ENCODE data around the gene RNU7-1.
"Not testable (repeated sequence)": the region's sequence is repeated elsewhere in the genome, so short reads cannot be mapped to it uniquely, and the experiment has no call there.

Gene RNU7-1

DNA sequence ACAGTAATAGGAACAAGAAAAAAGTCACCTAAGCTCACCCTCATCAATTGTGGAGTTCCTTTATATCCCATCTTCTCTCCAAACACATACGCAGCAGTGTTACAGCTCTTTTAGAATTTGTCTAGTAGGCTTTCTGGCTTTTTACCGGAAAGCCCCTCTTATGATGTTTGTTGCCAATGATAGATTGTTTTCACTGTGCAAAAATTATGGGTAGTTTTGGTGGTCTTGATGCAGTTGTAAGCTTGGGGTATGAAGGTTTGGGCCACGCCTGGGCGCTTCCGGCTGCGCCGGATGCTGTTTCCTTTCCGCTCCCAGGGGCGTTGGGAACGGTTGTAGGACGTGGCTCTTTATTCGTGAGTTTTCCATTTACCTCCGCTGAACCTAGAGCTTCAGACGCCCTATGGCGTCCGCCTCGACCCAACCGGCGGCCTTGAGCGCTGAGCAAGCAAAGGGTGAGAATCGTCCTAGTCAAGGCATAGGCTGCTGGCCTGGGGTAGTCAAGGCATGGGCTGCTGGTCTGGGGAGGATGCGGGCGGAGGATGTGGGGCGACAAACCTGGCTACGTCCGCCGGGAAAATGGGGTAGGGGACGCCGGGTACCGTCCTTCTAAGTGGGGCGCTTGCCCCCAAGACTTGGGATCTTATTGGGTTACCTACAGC is at the start of gene RNU7-1, which contains the start of gene C12orf57:
TSS of gene RNU7-1 (plus strand) at position 95 of the 659 bp plus-strand sequence.
TSS of gene C12orf57 (plus strand) at position 301 of the 659 bp plus-strand sequence. CDS start at position 401, 100 bp downstream.
- peak; percentile 71 to 76 for DNase-seq

DNA sequence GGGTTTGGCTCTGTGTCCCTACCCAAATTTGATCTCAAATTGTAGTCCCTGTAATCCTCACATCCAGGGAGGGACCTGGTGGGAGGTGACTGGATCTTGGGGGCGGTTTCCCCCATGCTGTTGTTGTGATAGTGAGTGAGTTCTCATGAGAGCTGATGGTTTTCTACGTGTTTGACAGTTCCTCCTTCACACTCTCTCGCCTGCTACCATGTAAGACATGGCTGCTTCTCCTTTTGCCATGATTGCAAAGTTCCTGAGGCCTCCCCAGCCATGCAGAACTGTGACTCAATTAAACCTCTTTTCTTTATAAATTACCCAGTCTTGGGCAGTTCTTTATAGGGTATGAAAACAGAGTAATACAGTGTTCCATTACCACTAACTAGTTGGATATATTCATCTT is 49.3 kb upstream of the RNU7-1 start:
- no peak for DNase-seq

DNA sequence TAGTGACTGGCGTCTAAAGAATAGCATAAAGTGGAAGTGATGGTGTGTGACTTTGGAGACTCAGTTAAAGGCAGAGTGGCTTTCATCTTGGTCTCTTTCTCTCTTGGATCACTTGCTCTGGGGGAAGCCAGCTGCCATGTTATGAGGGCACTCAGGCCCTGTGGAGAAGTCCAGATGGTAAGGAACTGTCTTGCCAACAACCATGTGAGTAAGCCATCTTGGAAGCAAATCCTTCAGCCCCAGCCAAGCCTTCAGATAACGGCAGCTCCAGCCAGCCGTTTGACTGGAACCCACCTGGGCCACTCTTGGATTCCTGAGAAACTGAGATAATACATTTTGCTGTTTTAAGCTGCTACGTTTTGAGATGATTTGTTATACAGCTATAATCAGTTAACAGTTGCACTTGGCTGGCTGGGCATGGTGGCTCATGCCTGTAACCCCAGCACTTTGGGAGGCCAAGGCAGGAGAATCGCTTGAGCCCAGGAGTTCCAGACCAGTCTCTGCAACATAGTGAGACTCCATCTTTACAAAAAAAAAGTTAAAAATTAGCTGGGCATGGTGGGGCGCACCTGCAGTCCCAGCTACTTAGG is 46.7 kb upstream of the RNU7-1 start:
- no peak for DNase-seq

DNA sequence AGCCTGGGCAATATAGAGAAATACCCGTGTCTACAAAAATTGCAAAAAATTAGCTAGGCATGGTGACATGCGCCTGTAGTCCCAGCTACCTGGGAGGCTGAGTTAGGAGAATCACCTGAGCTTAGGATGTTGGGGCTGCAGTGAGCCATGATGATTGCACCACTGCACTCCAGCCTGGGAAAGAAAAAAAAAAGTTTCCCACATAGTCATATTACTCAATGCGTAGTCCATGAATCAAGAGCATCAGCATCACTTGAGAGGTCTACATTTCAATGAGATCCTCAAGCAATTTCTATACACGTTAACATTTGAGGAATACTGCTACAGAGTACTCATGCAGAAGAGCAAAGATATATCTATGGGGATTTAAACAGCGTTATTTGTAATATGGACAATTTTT is 44.2 kb upstream of the RNU7-1 start:
- DNase-seq: peak in 1 of 2 experiments; percentile 50

DNA sequence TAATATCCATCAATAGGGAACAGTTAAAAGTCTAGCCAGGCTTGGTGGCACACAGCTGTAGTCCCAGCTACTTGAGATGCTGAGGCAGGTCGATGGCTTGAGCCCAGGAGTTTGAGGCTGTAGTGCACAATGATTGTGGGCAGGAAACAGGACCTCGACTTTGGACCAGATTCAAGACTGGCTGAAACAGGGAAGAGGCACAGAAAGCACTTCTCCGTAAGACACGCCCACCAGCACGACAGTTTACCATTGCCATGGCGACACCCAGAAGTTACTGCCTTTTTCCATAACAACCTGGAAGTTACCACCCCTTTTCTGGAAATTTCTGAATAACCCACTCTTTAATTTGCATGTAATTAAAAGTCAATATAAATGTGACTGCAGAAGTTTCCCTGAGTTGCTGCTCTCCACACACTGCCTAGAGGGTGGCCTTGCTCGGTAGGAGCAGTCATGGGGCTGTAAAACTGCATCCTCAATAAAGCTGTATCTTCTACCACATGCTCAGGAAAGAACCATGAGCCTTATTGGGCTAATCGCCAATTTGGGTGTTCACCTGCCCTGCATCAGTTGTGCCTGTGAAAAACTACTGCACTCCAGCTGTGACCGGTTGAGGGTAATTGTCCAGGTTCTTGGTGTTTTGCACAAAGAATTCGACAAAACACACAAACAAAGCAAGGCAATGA is 43.6 kb upstream of the RNU7-1 start:
- peak; percentile 60 to 78 for DNase-seq

DNA sequence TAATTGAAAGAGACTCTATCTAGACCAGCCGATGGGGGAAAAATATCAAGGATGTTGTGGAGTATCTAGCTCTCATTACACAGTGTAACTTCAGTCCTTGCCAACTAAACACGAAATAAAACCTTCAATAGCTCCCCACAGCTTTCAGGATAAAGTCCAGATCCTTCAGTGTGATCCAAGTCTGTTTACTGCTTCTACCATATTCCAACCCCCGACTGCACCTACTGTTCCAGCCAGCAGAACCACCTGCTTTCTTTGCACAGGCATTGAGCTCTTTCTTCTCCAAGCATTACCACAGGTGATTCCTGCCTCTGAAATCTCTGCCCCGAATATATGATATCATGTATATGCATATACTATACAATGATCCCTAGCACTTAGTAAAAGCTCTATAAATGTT is 41.2 kb upstream of the RNU7-1 start:
- DNase-seq: no peak

DNA sequence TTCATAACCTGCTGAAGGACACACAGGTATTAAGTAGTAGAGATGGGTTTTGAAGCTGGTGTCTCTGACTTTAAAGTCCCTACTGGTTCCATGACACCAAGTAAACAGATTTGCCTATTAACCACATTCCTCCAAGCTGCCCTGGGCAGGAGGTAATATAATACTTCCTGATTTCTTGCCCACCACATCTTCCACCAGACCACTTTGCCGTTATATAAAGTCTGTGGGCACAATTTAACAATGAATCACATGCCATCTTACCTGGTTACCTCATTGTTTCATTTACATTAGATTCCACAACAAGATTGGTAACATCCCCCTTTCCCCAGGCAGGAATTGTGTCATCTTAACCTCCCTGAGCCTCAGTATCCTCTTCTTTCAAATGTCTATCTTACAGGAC is 39.9 kb upstream of the RNU7-1 start:
- DNase-seq: peak in 1 of 2 experiments; percentile 10

DNA sequence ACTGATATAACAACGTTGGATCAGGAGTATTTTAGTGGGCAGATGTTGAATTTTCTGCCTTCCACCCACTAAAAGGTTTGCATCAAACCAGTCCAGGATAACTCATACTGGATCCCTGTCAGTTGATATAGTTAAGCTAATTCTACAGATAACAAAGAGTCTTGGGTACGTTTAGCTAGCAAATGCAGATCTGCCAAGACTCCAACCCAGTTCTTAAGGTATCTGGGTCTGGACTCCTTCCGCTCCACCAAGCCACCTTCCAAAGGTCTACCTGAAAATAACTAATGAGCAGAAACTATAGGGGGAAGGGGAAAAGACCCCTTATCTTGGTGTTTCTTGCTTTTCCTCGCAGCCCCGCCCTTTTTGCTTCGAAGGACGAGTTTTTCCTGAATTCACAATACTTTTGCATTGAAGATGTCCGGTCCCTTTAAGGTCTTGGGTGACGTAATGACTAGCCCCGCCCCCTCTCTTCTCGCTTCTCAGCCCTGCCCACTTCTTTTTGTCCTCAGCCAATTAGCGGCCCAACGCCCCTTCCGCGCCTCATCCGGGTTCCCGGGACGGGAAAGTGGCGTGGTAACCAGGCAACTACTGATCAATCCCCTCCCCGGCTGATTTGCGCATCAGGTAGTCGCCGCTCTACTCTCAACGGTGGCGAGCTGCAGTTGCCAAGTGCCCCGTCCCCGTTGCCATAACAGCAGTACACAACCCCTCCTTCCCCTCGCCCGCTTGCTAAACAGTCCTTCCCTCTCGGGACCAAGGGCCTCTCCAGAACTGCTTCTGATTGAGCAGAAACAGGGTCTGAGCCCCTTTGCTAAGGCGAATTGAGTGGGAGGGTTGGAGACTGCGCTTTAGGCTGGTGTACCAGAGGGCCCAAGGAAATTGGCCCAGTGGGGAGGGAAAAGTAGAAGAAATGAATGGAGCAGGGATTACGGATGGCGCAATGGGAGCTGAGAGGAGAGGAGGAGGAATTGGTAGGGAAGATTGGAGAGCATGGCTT is 39.0 kb upstream of the RNU7-1 start, which contains the start of gene LRRC23:
TSS of gene LRRC23 (plus strand) at position 543 of the 997 bp plus-strand sequence. CDS start 812 bp downstream, outside the sequence.
- DNase-seq: peak; percentile 67 to 77

DNA sequence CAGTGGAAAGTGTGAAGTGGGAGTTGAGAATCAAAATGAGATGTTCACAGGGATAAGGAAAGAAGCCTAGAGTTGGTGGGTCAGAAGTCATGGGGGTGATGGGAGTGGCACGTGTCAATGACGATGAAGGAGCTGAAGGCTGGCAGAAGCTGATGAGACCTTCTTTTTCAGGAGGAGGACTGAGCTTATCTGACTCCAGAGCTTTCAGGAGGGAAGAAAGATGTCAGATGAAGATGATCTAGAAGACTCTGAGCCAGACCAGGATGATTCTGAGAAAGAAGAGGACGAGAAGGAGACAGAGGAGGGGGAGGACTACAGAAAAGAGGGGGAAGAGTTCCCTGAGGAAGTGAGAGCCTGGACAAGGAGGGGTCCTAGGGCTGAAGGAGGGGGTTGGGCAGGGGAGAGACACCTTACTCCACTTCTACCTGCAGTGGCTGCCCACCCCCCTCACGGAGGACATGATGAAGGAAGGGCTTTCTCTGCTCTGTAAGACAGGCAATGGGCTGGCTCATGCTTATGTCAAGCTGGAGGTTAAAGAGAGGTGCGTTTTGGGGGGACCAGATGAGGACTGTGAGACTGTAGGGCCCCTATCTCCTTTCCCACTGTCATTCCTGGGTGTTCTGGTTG is 38.1 kb upstream of the RNU7-1 start:
- no peak for DNase-seq

DNA sequence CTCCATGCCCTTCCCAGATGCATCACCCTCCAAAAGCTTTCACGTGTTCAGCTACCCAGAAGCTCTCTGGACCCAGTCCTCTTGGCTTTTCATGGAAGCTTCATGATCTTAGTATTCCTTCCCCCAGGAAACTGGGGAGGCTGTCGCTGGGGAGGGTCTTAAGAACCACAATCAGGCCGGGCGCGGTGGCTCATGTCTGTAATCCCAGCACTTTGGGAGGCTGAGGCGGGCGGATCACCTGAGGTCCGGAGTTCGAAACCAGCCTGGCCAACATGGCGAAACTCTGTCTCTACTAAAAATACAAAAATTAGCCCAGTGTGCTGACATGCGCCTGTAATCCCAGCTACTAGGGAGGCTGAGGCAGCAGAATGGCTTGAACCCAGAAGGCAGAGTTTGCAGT is 35.5 kb upstream of the RNU7-1 start:
- not testable (repeated sequence) for DNase-seq

DNA sequence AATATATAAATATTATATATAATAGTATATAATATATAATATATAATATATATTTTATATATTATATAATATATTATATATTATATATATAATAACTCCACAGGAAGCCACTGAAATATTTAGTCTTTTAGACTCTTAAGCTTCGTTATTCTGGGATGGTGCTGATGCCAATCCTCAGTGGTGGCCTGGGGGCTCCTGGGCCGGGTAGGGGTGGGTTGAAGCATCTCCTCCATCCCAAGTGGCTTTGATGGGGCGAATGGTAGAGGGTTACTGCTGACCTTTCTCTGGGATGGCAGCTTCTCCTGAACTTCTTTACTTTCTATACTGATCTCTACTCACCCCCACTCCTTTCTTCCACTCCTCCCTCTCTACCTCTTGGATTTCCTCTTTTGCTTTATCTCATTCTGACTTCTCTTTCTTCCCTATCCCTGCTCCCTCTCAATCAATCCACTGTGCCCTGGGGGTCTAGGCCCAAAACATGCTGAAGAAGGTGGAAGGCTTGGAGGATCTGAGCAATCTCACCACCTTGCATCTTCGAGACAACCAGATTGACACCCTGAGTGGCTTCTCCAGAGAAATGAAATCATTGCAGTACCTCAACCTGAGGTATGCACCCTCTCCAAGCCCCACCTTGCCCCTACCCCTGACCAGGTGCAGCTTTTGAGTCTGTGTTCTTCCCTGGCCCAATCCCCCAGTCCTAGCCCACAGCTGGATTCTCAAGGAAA is 34.0 kb upstream of the RNU7-1 start:
- no peak for DNase-seq

DNA sequence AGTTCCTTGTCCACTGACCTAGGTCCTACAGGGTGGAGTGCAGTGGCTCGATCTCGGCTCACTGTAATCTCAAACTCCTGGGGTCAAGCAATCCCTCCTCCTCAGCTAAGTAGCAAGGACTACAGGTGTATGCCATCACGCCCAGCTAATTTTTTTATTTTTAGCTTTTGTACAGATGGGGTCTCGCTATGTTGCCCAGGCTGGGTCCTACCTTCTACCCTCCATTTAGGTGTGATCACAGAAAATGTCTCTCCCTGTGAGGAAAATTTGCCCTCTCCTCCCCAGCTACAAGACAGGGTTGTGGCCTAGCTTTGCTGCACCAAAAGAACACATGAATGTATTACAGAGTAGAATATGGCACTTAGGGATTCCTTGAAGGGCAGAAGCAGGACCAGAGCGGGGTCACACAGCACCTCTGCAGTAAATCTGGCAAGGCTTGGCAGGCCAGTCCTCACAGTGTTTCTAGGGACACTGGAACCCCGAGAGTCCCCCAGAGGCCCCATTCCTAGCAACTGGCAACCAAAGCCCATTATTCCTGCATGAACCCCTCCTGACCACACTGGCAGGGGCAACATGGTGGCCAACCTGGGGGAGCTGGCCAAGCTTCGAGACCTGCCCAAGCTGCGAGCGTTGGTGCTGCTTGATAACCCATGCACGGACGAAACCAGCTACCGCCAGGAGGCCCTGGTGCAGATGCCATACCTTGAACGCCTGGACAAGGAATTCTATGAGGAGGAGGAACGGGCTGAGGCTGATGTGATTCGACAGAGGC is 31.3 kb upstream of the RNU7-1 start:
- DNase-seq: no peak

DNA sequence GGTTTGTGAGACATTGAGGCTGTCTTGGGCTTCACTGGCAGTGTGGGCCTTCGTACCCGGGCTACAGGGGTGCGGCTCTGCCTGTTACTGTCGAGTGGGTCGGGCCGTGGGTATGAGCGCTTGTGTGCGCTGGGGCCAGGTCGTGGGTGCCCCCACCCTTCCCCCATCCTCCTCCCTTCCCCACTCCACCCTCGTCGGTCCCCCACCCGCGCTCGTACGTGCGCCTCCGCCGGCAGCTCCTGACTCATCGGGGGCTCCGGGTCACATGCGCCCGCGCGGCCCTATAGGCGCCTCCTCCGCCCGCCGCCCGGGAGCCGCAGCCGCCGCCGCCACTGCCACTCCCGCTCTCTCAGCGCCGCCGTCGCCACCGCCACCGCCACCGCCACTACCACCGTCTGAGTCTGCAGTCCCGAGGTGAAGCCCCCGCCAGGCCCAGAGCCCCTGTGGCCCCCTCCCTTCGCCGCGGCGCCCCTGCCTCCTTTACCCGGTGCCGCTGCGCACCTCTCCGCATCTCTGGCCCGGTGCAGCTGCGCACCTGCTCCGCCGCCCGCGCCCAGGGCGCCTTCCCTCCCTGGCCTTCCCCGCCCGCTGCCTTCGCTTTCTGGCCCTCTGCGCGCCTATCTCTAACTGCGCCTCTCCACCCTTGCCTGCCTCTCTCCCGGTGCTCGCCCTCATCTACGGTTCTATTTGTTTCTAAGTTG is 29.2 kb upstream of the RNU7-1 start, which contains the start of gene ENO2:
TSS of gene ENO2 (plus strand) at position 335 of the 701 bp plus-strand sequence. CDS start 1,253 bp downstream, outside the sequence.
- peak in 1 of 2 experiments; percentile 8 for DNase-seq

DNA sequence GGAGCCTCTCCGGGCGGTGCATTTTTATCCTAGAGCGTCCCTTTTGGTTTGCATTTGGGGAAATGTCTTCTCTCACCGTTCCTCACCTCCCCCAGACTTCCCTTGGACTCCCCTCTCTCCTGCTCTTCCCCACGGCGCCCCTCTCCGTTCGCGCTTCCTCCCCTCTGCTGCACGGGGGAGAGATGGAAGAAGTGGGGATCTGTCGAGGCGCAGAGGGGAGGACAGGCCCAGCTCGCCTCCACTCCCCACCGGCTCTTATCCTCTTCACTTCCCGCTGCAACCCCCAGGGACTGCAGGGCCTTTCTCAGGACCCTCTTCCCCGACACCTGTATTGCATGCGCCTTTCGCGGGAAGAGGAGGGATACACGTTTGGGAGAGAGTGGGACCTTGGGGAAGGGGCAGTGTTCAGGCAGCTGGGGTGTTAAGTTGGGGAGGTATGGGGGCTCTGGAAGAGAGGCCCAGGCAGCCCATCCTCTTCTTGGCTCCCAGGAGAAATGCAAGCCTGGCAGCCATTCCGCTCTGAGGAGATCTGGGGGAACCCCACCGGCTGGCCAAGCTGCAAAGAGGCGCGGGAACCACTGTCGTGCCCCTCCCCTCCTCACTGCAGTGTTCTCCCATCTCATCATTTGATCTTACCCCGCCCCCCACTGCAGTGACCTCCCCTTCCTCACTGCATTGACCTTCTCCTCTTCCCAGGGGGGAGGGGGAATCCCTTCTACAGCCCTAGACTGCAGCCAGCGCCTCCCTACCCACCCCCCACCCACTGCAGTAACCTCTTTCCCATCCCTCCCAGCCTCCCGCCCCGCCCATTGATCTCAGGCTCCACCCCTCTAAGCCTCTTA is 28.4 kb upstream of the RNU7-1 start:
- DNase-seq: no peak

DNA sequence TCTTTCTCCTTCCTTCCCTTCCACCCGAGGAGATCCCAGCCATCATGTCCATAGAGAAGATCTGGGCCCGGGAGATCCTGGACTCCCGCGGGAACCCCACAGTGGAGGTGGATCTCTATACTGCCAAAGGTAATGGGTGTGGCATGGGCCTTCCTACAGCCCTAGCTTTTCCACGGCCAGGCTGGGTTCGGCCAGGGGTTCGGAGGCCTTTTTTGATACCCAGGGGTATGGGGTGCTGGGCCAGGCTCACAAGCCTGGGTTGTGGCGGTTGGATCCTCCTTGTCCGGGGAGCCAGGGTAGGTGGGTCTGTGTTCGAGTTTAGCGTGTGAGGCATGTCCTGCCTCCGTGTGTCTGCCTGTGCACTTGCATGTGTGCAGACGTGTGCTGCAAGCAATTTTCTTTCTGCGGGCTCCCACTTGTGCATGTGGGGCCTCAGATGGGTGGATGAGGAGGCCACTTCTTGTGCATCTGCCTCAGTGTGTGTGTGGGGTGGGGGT is 27.8 kb upstream of the RNU7-1 start:
- no peak for DNase-seq

DNA sequence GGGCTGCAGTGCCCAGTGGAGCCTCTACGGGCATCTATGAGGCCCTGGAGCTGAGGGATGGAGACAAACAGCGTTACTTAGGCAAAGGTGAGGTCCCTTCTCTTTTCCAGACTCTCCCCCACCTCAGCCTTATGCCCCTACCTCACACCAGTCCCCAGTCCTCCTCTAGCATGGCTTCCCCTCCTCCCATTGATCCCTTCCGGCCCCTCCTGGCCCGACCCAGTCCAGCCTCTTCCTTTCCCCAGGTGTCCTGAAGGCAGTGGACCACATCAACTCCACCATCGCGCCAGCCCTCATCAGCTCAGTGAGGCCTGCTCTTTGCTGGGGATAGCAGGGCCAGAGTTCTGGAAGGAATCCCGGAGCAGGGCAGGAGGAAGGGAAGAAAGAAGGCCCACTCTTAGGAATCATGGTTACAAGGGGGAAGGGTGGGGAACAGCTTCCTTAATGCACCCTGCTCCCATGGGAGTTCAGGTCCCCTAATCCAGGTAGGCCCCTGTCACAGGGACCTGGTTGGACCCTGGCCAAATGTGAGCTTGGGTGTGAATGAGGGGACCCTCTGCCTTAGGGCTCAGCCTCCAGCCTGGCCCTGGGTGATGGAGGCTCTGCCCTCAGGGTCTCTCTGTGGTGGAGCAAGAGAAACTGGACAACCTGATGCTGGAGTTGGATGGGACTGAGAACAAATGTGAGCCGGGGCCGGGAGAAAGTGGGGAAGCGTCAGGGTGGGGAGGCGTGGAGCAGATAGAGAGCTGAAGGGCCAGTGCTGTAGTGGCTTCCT is 27.0 kb upstream of the RNU7-1 start:
- no peak for DNase-seq

DNA sequence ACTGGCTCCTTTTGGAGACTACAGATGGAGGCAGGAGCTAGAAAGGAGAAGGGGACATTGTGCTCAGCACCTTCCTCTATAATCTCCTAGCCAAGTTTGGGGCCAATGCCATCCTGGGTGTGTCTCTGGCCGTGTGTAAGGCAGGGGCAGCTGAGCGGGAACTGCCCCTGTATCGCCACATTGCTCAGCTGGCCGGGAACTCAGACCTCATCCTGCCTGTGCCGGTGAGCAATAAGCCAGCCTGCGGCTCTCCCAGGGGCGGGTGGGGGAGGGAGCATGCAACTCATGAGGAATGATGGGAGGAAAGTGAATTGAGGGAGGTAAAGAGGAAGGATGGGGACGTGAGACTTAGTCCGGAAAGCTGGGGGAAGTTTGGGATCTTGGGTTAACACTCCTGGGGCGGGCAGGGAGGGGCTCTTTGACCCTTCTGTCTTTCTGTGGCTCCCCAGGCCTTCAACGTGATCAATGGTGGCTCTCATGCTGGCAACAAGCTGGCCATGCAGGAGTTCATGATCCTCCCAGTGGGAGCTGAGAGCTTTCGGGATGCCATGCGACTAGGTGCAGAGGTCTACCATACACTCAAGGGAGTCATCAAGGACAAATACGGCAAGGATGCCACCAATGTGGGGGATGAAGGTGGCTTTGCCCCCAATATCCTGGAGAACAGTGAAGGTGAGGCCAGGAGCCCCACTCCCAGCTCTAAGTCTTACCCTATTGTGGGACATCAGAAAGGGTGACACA is 26.0 kb upstream of the RNU7-1 start:
- no peak for DNase-seq
